PC-3 (cell line): Measurements from ENCODE around the gene RNF4. TPM values are rescaled to one million over a fixed set of nuclear protein-coding genes. Genes with fewer than 3 reads are reported as not detected.

Experiments used
- ATAC-seq: fragments of 200-7000 bp; cut with Tn5 transposase; 2 replicates; pipeline ENCODE4 v1.9.1; 2020; ENCODE audit warnings: mild to moderate bottlenecking, moderate library complexity
- BruUV-seq: library from RNA; stranded (reverse); fragments of 400-500 nt; replicated peaks from 2 replicates; lab custom pipeline; 2021; lab: Mats Ljungman, UMichigan
- CTCF ChIA-PET: fragments of 300-600 bp; sonication (Branson Sonifier 250); formaldehyde crosslinking; loops from one replicate; lab custom pipeline; 2022; ENCODE audit warnings: antibody characterized with exemption; lab: Charles Lee
- POLR2A ChIA-PET: fragments of 300-600 bp; sonication (Branson Sonifier 250); formaldehyde crosslinking; loops from one replicate; lab custom pipeline; 2022; ENCODE audit warnings: antibody characterized with exemption; ENCODE audit not compliant: unreplicated experiment; lab: Charles Lee
- DNase-seq: peaks from one replicate; pipeline ENCODE4 v3.0.0-alpha.2; 2015
- H2AFZ ChIP-seq: fragments of 300-600 bp; sonication (generic); 2 replicates; pipeline ENCODE4 v1.6.0; 2016; ENCODE audit warnings: antibody characterized with exemption, low read length
- H3F3A ChIP-seq: fragments of 300-600 bp; sonication (generic); one replicate; pipeline ENCODE4 v1.6.0; 2017; ENCODE audit warnings: antibody characterized with exemption, low read length, control low read depth, mild to moderate bottlenecking; ENCODE audit not compliant: unreplicated experiment
- H3K27ac ChIP-seq: fragments of 300-600 bp; sonication (generic); 2 replicates; pipeline ENCODE4 v1.5.1; 2016; ENCODE audit warnings: mild to moderate bottlenecking, low read length
- H3K27me3 ChIP-seq: fragments of 300-600 bp; sonication (generic); 2 replicates; pipeline ENCODE4 v1.6.1; 2016; ENCODE audit warnings: low read length, mixed read lengths
- H3K36me3 ChIP-seq: fragments of 300-600 bp; sonication (generic); 2 replicates; pipeline ENCODE4 v1.6.1; 2016; ENCODE audit warnings: low read depth, mixed run types, low read length, mixed read lengths
- H3K4me1 ChIP-seq: fragments of 300-600 bp; sonication (generic); 2 replicates; pipeline ENCODE4 v1.5.1; 2016; ENCODE audit warnings: low read length; ENCODE audit not compliant: insufficient read depth
- H3K4me2 ChIP-seq: fragments of 300-600 bp; sonication (generic); 2 replicates; pipeline ENCODE4 v1.6.0; 2016; ENCODE audit warnings: low read length
- H3K4me3 ChIP-seq: fragments of 300-600 bp; sonication (generic); 2 replicates; pipeline ENCODE4 v1.5.1; 2016; ENCODE audit warnings: mild to moderate bottlenecking, low read length, mixed read lengths
- H3K79me2 ChIP-seq: fragments of 300-600 bp; sonication (generic); 2 replicates; pipeline ENCODE4 v1.6.1; 2017; ENCODE audit warnings: low read length, mixed read lengths
- H3K9ac ChIP-seq: fragments of 300-600 bp; sonication (generic); 2 replicates; pipeline ENCODE4 v1.6.0; 2016; ENCODE audit warnings: mild to moderate bottlenecking, low read length
- H3K9me2 ChIP-seq: fragments of 300-600 bp; sonication (generic); replicated peaks from 2 replicates; pipeline ENCODE4 v1.6.1; 2016; ENCODE audit warnings: mixed run types, low read length, mixed read lengths
- H3K9me3 ChIP-seq: fragments of 300-600 bp; sonication (generic); 2 replicates; pipeline ENCODE4 v1.6.1; 2016; ENCODE audit warnings: low read length, mixed read lengths
- H4K20me1 ChIP-seq: fragments of 300-600 bp; sonication (generic); 2 replicates; pipeline ENCODE4 v1.6.1; 2016; ENCODE audit warnings: low read length, mixed read lengths
- CTCF ChIP-seq: fragments of 300-600 bp; sonication (generic); conservative IDR thresholded peaks from 2 replicates; pipeline ENCODE4 v1.5.1; 2017; ENCODE audit warnings: antibody characterized with exemption, low read depth, mild to moderate bottlenecking, low read length
- EZH2 ChIP-seq: fragments of 300-600 bp; sonication (generic); IDR thresholded peaks from one replicate; pipeline ENCODE4 v1.6.1; 2017; ENCODE audit warnings: antibody characterized with exemption, mild to moderate bottlenecking, low read length; ENCODE audit not compliant: unreplicated experiment
- EZH2phosphoT487 ChIP-seq: fragments of 300-600 bp; sonication (generic); IDR thresholded peaks from 2 replicates; pipeline ENCODE4 v1.6.1; 2018; ENCODE audit warnings: mild to moderate bottlenecking, antibody characterized with exemption, low read length, borderline replicate concordance
- intact Hi-C: fragments of 100-400 bp; cut with micrococcal nuclease; formaldehyde crosslinking; loops from 2 replicates; pipeline ENCODE4 v1.9.0; 2023
- total RNA-seq: library from RNA; depleted of rRNA; stranded (reverse); fragments of >200 nt; gene quantifications from 2 replicates; pipeline ENCODE4 v1.2.3, GENCODE V29; 2014

The RNF4 gene
- total RNA-seq, 1 experiment from 2014 or later = 27.4 TPM

GRCh38 chr4:2437475-2438215 is 31.3 kb upstream of the RNF4 start:
- ChIA-PET POLR2A (no interaction called here), CTCF (no interaction called here)
- Histone ChIP-seq H3K9me3 (no peaks in the 10 kb centered on the region), H3K9ac (no peak overlapping the region), H3K4me2 (no peak overlapping the region), H3K4me3 (no peak overlapping the region), H3K27me3 (no peaks in the 10 kb centered on the region), H3F3A (no peaks in the 10 kb centered on the region), H3K79me2 (no peaks in the 10 kb centered on the region), H3K27ac (no peak overlapping the region), H3K36me3 (no peaks in the 10 kb centered on the region; the same call in 1 of the 2 replicates), H2AFZ (no peak overlapping the region), H4K20me1 (no peaks in the 10 kb centered on the region), H3K4me1 (peaks cover 6% of the 10 kb centered on the region; the same call in 1 of the 2 replicates), H3K9me2 (no peaks in the 10 kb centered on the region)
- intact Hi-C loops = no loop called here
- no peak for ATAC-seq
- BruUV-seq = no TSS peak
- no peak for DNase-seq
- TF ChIP-seq EZH2 (no peak), CTCF (no peak), EZH2phosphoT487 (no peak)

GRCh38 chr4:2438822-2439718 is 29.8 kb upstream of the RNF4 start:
- POLR2A ChIA-PET = no interaction called here
- no peaks in the 10 kb centered on the region for H3K27me3 ChIP-seq
- CTCF ChIA-PET = no interaction called here
- no peaks in the 10 kb centered on the region for H4K20me1 ChIP-seq
- intact Hi-C loops = no loop called here
- H3K9ac ChIP-seq = no peak overlapping the region
- H3K79me2 ChIP-seq = no peaks in the 10 kb centered on the region
- no peaks in the 10 kb centered on the region for H3K9me3 ChIP-seq
- no peak overlapping the region for H2AFZ ChIP-seq
- no peak overlapping the region for H3K27ac ChIP-seq
- no peak for DNase-seq
- H3K4me1 ChIP-seq = no peaks in the 10 kb centered on the region
- no peaks in the 10 kb centered on the region; the same call in 1 of the 2 replicates for H3K36me3 ChIP-seq
- TF ChIP-seq EZH2 = no peak
- TF ChIP-seq EZH2phosphoT487 = no peak
- TF ChIP-seq CTCF = no peak
- H3F3A ChIP-seq = no peaks in the 10 kb centered on the region
- no peak overlapping the region for H3K4me3 ChIP-seq
- H3K9me2 ChIP-seq = no peaks in the 10 kb centered on the region
- H3K4me2 ChIP-seq = no peak overlapping the region
- no TSS peak for BruUV-seq
- ATAC-seq = no peak
